SIG-M5 treated with dmso at 0.1 percent for 504 hours (cell line): Measurements from ENCODE around the gene ATP11C.
A peak's percentile ranks its signal among the peaks of the same experiment; 100 is the strongest.
"Not testable (repeated sequence)": the region's sequence is repeated elsewhere in the genome, so short reads cannot be mapped to it uniquely, and the experiment has no call there.

Experiments used
- DNase-seq: peaks from one replicate; lab custom pipeline; 2025; ENCODE audit not compliant: unreplicated experiment; lab: John Stamatoyannopoulos, UW

ATP11C gene

GRCh38 chrX:139924696-139925095 is 8.2 kb downstream of the ATP11C start:
- no peak for DNase-seq

GRCh38 chrX:139924069-139924695 is 8.7 kb downstream of the ATP11C start:
- DNase-seq, result no peak

- DNase-seq, result not testable (repeated sequence)
These were observed 11.7 kb downstream of the ATP11C start for GRCh38 chrX:139921142-139921541.

DNA sequence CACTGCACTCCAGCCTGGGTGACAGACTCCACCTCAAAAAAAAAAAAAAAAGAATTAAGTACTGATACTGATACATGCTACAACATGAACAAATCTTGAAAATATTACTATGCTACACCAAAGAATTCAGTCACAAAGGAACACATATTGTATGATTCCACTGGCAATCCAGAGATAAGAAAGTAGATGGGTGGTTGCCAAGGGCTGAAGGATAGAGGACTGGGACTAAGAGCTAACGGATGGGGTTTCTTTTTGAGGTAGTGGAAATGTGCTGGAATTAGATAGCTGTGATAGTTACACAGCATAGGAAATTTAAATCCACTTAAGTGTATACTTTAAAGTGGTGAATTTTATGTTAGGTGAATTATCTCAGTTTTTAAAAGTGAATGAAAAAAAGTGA is 12.5 kb downstream of the ATP11C start:
- DNase-seq, result no peak

- no peak for DNase-seq
These were observed 18.4 kb downstream of the ATP11C start for GRCh38 chrX:139914421-139914820.

DNA sequence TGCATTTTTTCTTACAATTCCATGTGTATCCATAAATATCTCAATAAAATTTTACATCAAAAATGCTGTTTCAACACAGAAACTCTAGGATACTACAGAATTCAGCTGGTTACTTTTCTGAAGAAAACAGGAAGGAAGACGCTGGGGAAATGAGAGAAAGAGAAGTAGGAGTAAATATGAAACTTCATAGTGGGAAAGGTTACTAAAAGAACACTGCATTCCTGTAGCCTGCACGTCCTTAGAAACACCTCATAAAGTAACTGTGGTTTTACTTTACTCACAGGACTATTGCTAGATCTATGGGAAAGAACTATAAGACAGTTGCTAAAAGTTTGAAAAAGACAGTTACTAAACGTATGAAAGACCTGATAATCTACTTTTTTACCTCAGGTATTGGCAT is 23.1 kb downstream of the ATP11C start:
- DNase-seq, result peak; percentile 59

- DNase-seq, result no peak
These were observed 25.8 kb downstream of the ATP11C start for GRCh38 chrX:139907078-139907477.

DNA sequence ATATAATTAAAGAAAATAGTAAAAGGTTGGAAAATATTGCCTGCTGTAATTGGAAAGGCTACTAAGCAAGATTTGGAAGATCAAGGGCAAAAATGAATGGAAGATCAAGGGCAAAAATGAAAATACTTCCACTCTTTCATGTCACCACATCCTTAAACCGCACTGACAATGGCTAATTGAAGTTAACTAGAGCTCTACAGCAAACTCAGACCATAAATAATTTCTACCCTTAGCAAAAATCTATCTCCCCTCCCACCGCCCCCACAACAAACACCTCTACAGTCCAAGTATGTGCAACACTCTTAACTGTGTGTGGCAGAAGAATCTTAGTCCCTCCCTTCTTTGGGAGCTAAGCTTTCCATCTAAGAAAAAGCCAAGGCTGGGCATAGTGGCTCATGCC is 27.1 kb downstream of the ATP11C start:
- no peak for DNase-seq

- DNase-seq, result no peak
These were observed 27.8 kb downstream of the ATP11C start for GRCh38 chrX:139905051-139905450.

- no peak for DNase-seq
These were observed 29.6 kb downstream of the ATP11C start for GRCh38 chrX:139903210-139903609.

GRCh38 chrX:139902559-139902958 is 30.3 kb downstream of the ATP11C start:
- DNase-seq, result no peak

- DNase-seq, result no peak
These were observed 34.5 kb downstream of the ATP11C start for GRCh38 chrX:139898334-139898733.

- DNase-seq, result no peak
These were observed 40.3 kb downstream of the ATP11C start for GRCh38 chrX:139892512-139892911.

- peak; percentile 4 for DNase-seq
These were observed 41.7 kb downstream of the ATP11C start for GRCh38 chrX:139890991-139891700.

- no peak for DNase-seq
These were observed 43.1 kb downstream of the ATP11C start for GRCh38 chrX:139889760-139890159.

DNA sequence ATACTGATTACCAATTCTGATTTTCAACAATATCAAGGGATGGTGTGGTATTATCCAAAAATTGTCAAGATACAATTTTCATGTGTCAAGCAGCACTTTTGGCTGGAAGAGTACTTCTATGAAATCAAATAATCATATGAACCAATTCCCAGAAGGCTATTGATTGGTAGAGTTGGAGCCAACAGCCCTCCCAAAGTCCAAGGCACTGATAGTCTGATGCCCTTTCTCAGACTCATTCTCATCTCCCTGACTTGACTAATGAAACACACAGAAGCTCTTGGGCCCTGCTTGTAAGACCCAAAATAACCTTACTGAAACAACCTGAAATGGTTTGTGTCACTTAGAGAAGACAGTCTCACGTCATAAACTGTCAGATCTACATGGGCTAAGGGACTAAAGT is 48.9 kb downstream of the ATP11C start:
- DNase-seq, result no peak

DNA sequence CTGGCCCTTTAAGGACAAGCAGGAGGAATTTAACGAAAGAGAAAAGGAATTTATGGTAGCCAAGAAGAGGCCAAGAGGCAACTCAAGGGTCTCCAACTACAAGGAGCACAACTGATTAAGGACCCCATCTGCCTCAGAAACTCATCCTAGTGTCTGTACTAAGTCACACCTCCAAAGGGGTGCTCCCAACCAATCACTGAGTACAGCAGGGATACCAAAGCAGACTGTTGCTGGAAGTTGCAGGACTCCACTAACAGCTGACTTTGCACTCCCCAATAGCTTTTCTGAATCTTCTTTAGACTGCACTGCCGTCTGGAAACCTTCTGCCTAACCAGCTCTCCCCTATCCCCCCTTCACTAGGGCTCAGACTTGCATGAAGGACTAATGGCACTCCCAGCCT is 50.6 kb downstream of the ATP11C start:
- DNase-seq, result no peak

DNA sequence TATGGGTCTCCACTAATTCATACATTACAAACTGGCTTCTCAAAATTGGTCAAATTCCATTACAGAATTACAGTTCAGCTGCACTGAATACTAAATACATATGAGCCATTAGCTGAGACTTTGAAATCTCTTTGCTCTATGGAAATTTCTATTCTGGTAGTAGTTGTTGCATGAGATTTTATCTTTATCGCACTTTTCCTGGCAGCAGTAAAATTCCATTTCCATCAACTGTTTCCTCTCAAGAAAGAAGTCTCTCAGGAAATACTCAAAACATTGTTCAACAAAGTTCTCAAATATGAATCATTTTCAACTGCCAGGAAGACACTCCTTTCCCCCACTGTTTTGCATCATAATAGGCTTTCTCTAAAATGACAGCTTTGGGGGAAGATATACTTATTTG is 51.3 kb downstream of the ATP11C start:
- DNase-seq, result no peak

GRCh38 chrX:139881130-139881529 is 51.7 kb downstream of the ATP11C start:
- no peak for DNase-seq

DNA sequence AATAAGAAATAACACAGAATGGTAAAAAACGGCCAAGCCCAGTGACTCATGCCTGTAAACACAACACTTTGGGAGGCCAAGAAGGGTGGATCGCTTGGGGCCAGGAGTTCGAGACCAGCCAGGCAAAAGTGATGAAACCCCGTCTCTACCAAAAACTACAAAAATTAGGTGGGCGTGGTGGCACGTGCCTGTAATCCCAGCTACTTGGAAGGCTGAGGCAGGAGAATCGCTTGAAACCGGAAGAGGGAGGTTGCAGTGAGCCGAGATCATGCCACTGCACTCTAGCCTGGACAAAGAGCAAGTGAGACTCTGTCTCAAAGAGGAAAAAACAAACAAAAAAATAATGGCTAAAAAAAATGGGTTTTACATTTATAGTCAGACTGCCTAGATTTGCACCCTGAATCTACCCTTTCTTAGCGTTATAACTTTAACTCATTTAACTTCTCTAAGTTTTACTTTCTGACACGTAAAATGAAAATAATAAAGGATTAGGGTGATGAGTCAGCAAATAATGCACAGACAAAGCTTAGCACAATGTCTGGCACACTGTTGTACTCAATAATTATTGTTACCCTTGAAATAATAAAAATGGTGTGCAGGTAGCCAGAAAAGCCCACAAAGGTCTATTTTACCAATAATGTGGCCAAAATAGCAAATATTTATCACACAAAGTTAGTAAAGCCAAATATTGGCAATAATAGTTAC is 55.0 kb downstream of the ATP11C start:
- no peak for DNase-seq

GRCh38 chrX:139875841-139876240 is 57.0 kb downstream of the ATP11C start:
- no peak for DNase-seq

- no peak for DNase-seq
These were observed 63.1 kb downstream of the ATP11C start for GRCh38 chrX:139869796-139870195.
